ENCODE results near the gene TIMP4.

- TF ChIP-seq CTCF (IDR thresholded peaks at IDR 0.05) (no peak), POLR2A (IDR thresholded peaks at IDR 0.05) (no peak)
Observed at GRCh38 chr3:12147049-12147780, 11.5 kb downstream of the TIMP4 start.
